ENCODE measurements around the gene PAQR7.
A peak's percentile ranks its signal among the peaks of the same experiment; 100 is the strongest.

PAQR7 gene

GRCh38 chr1:25902462-25902861 is 27.0 kb upstream of the PAQR7 start:
- no peak for DNase-seq (ENCODE audit: low read depth in 2 of 2)

GRCh38 chr1:25900219-25900618 is 24.7 kb upstream of the PAQR7 start:
- DNase-seq (ENCODE audit: low read depth in 2 of 2), result no peak

- no peak for DNase-seq (ENCODE audit: low read depth in 2 of 2)
Observed at GRCh38 chr1:25899792-25900191, 24.3 kb upstream of the PAQR7 start.

- DNase-seq (ENCODE audit: low read depth in 2 of 2), result no peak
Observed at GRCh38 chr1:25898223-25899015, 22.9 kb upstream of the PAQR7 start.

- DNase-seq (ENCODE audit: low read depth in 2 of 2), result no peak
Observed at GRCh38 chr1:25897754-25898153, 22.2 kb upstream of the PAQR7 start.

GRCh38 chr1:25896266-25896665 is 20.8 kb upstream of the PAQR7 start:
- DNase-seq (ENCODE audit: low read depth in 2 of 2), result no peak

- DNase-seq (ENCODE audit: low read depth in 2 of 2), result peak; percentile 82 to 87
Observed at GRCh38 chr1:25895365-25895990, 20.0 kb upstream of the PAQR7 start.

- DNase-seq (ENCODE audit: low read depth in 2 of 2), result no peak
Observed at GRCh38 chr1:25893116-25893515, 17.6 kb upstream of the PAQR7 start.

- no peak for DNase-seq (ENCODE audit: low read depth in 2 of 2)
Observed at GRCh38 chr1:25891606-25892005, 16.1 kb upstream of the PAQR7 start.

GRCh38 chr1:25890239-25891034 is 14.9 kb upstream of the PAQR7 start:
- DNase-seq (ENCODE audit: low read depth in 2 of 2), result no peak

- no peak for DNase-seq (ENCODE audit: low read depth in 2 of 2)
Observed at GRCh38 chr1:25889470-25889869, 14.0 kb upstream of the PAQR7 start.

GRCh38 chr1:25888426-25888987 is 13.0 kb upstream of the PAQR7 start:
- no peak for DNase-seq (ENCODE audit: low read depth in 2 of 2)

- no peak for DNase-seq (ENCODE audit: low read depth in 2 of 2)
Observed at GRCh38 chr1:25885602-25886001, 10.1 kb upstream of the PAQR7 start.

- DNase-seq (ENCODE audit: low read depth in 2 of 2), result no peak
Observed at GRCh38 chr1:25881266-25881665, 5.8 kb upstream of the PAQR7 start.

GRCh38 chr1:25880518-25880917 is 5.0 kb upstream of the PAQR7 start:
- no peak for DNase-seq (ENCODE audit: low read depth in 2 of 2)

GRCh38 chr1:25879675-25880074 is 4.2 kb upstream of the PAQR7 start:
- no peak for DNase-seq (ENCODE audit: low read depth in 2 of 2)

GRCh38 chr1:25878690-25879089 is 3.2 kb upstream of the PAQR7 start:
- no peak for DNase-seq (ENCODE audit: low read depth in 2 of 2)

GRCh38 chr1:25877155-25877554 is 1.6 kb upstream of the PAQR7 start:
- no peak for DNase-seq (ENCODE audit: low read depth in 2 of 2)

- DNase-seq (ENCODE audit: low read depth in 2 of 2), result no peak
Observed at GRCh38 chr1:25876693-25877077, 1.2 kb upstream of the PAQR7 start.

GRCh38 chr1:25875856-25876692 is 566 bp upstream of the PAQR7 start:
- DNase-seq (ENCODE audit: low read depth in 2 of 2), result no peak

GRCh38 chr1:25874635-25875153 is 814 bp downstream of the PAQR7 start:
- DNase-seq (ENCODE audit: low read depth in 2 of 2), result no peak
